SK-N-SH (cell line): ENCODE results near the gene CASD1. TPM values are rescaled to one million over a fixed set of nuclear protein-coding genes. Genes with fewer than 3 reads are reported as not detected.
A peak's percentile ranks its signal among the peaks of the same experiment; 100 is the strongest.

Experiments
- CTCF ChIA-PET: fragments of 300-600, 350-600 bp; formaldehyde crosslinking; extraction: SDS; loops from one replicate; lab custom pipeline; 2021; lab: Yijun Ruan, JAX
- POLR2A ChIA-PET: fragments of 350-600 bp; sonication (Branson Sonifier 250); formaldehyde crosslinking; extraction: SDS; loops from one replicate; lab custom pipeline; 2020; ENCODE audit warnings: antibody characterized with exemption, inconsistent platforms; lab: Yijun Ruan, JAX
- DNase-seq: peaks from one replicate; pipeline ENCODE4 v3.0.0; 2012
- H2AFZ ChIP-seq: fragments of 200-600 bp; sonication (generic); 2 replicates; pipeline ENCODE4 v1.8.1; 2016; ENCODE audit warnings: antibody characterized with exemption, mild to moderate bottlenecking, low read depth
- H3F3A ChIP-seq: fragments of 200-600 bp; sonication (generic); replicated peaks from 2 replicates; pipeline ENCODE3; 2016; ENCODE audit warnings: antibody characterized with exemption, mild to moderate bottlenecking; ENCODE audit not compliant: insufficient read depth
- H3K27ac ChIP-seq, 2 experiments: fragments of 200-500 bp in 1 of 2; fragments of 200-600 bp in 1 of 2; sonication (Bioruptor generic) in 1 of 2; sonication (generic), shearing (Covaris generic) in 1 of 2; 2 replicates each; pipeline versions ENCODE4 v1.5.1 to v1.6.1; 2014 to 2016; ENCODE audit warnings: low read depth in 2 of 2, inconsistent platforms in 1 of 2, low read length in 1 of 2, mild to moderate bottlenecking in 1 of 2, mixed read lengths in 1 of 2
- H3K27me3 ChIP-seq: fragments of 200-600 bp; sonication (generic), shearing (Covaris generic); 2 replicates; pipeline ENCODE4 v1.6.1; 2016; ENCODE audit warnings: mixed run types; ENCODE audit not compliant: insufficient read depth
- H3K36me3 ChIP-seq, 2 experiments: fragments of 200-500 bp in 1 of 2; fragments of 200-600 bp in 1 of 2; sonication (Bioruptor generic) in 1 of 2; sonication (generic) in 1 of 2; replicated peaks in 1 of 2; 2 replicates each; pipeline versions ENCODE3 to v1.5.1; 2014 to 2016; ENCODE audit warnings: low read length in 1 of 2, mild to moderate bottlenecking in 1 of 2; ENCODE audit not compliant: insufficient read depth in 2 of 2, control insufficient read depth in 1 of 2
- H3K4me1 ChIP-seq, 2 experiments: fragments of 200-500 bp in 1 of 2; fragments of 200-600 bp in 1 of 2; sonication (Bioruptor generic) in 1 of 2; sonication (generic), shearing (Covaris generic) in 1 of 2; 2 replicates each; pipeline versions ENCODE4 v1.5.1 to v1.6.1; 2014 to 2016; ENCODE audit warnings: low read depth in 1 of 2, low read length in 1 of 2, mixed run types in 1 of 2; ENCODE audit not compliant: insufficient read depth in 2 of 2, control insufficient read depth in 1 of 2
- H3K4me2 ChIP-seq: fragments of 200-600 bp; sonication (generic), shearing (Covaris generic); 2 replicates; pipeline ENCODE4 v1.6.1; 2017; ENCODE audit warnings: mixed run types
- H3K4me3 ChIP-seq, 2 experiments: fragments of 200-500 bp in 1 of 2; fragments of 200-600 bp in 1 of 2; sonication (Bioruptor generic) in 1 of 2; sonication (generic), shearing (Covaris generic) in 1 of 2; 2 replicates each; pipeline versions ENCODE4 v1.5.1 to v1.8.1; 2014 to 2016; ENCODE audit warnings: low read depth in 2 of 2, inconsistent platforms in 1 of 2, low read length in 1 of 2, mild to moderate bottlenecking in 1 of 2, mixed read lengths in 1 of 2, moderate library complexity in 1 of 2
- H3K79me2 ChIP-seq: fragments of 200-600 bp; sonication (generic); 2 replicates; pipeline ENCODE4 v1.8.1; 2017; ENCODE audit warnings: mild to moderate bottlenecking; ENCODE audit not compliant: insufficient read depth
- H3K9ac ChIP-seq: fragments of 200-600 bp; sonication (generic); 2 replicates; pipeline ENCODE4 v1.6.1; 2017; ENCODE audit warnings: mixed run types
- H3K9me2 ChIP-seq: fragments of 200-600 bp; sonication (generic); 2 replicates; pipeline ENCODE4 v1.6.1; 2017; ENCODE audit warnings: mixed run types
- H3K9me3 ChIP-seq: fragments of 200-600 bp; sonication (generic); 2 replicates; pipeline ENCODE4 v1.6.1; 2017; ENCODE audit warnings: mixed run types, mild to moderate bottlenecking, moderate library complexity
- H4K20me1 ChIP-seq: fragments of 200-600 bp; sonication (generic); 2 replicates; pipeline ENCODE4 v1.6.1; 2017; ENCODE audit warnings: mild to moderate bottlenecking, mixed run types; ENCODE audit not compliant: insufficient read depth
- FOSL2 ChIP-seq: IDR thresholded peaks from 2 replicates; pipeline ENCODE4 v1.4.0; 2012; ENCODE audit warnings: low read depth, mild to moderate bottlenecking, moderate library complexity, borderline replicate concordance
- FOXM1 ChIP-seq: IDR thresholded peaks from 2 replicates; pipeline ENCODE4 v1.4.0; 2012; ENCODE audit warnings: low read depth, mild to moderate bottlenecking
- GABPA ChIP-seq: IDR thresholded peaks from 2 replicates; pipeline ENCODE4 v1.4.0; 2012; ENCODE audit warnings: low read depth, mild to moderate bottlenecking
- MAX ChIP-seq: IDR thresholded peaks from 2 replicates; pipeline ENCODE4 v1.4.0; 2012; ENCODE audit warnings: low read depth
- MEF2A ChIP-seq: IDR thresholded peaks from 2 replicates; pipeline ENCODE4 v1.4.0; 2012; ENCODE audit warnings: low read depth, borderline replicate concordance
- MXI1 ChIP-seq: IDR thresholded peaks from 2 replicates; pipeline ENCODE4 v1.6.1; 2012; ENCODE audit warnings: mild to moderate bottlenecking, low read depth, low read length, improper control_type of control experiment
- NFIC ChIP-seq: IDR thresholded peaks from 2 replicates; pipeline ENCODE4 v1.4.0; 2012; ENCODE audit warnings: borderline replicate concordance
- PBX3 ChIP-seq: IDR thresholded peaks from 2 replicates; pipeline ENCODE4; 2012
- RCOR1 ChIP-seq: fragments of 150-350 bp; IDR thresholded peaks from 2 replicates; pipeline ENCODE4 v1.6.1; 2017; ENCODE audit warnings: antibody characterized with exemption, low read length
- RXRA ChIP-seq: IDR thresholded peaks from 2 replicates; pipeline ENCODE4 v1.4.0; 2012; ENCODE audit warnings: low read depth, mild to moderate bottlenecking, borderline replicate concordance
- TAF1 ChIP-seq: IDR thresholded peaks from 2 replicates; pipeline ENCODE4 v1.6.1; 2012; ENCODE audit warnings: low read depth, mild to moderate bottlenecking, low read length, moderate library complexity, borderline replicate concordance
- TCF12 ChIP-seq: IDR thresholded peaks from 2 replicates; pipeline ENCODE4 v1.4.0; 2012
- WGBS: methylation state at CpG from one replicate; pipeline ENCODE4 v1.1.6; 2017; ENCODE audit warnings: low lambda C conversion rate; 5-methylcytosine and 5-hydroxymethylcytosine counted together
- polyA plus RNA-seq, 3 experiments: library from polyadenylated mRNA; depleted of rRNA; stranded (reverse); fragments of >200 nt; gene quantifications; 2 replicates each; pipeline ENCODE4 v1.2.3, GENCODE V29; 2012

The CASD1 gene
- polyA plus RNA-seq, 1 of the 3 experiments (the other 2 are of a cell fraction), result 8.5 TPM

- H3K9me3 ChIP-seq, result no peaks in the 10 kb centered on the region
- H3K4me2 ChIP-seq, result no peak overlapping the region
- CTCF ChIA-PET, result interaction anchor here (0.8 to 1.8 kb wide), 3 partner anchors 11 to 876 kb away, joined by 3 to 5 read pairs (median 3); no protein-coding TSS in a partner anchor
- no peak overlapping the region for H3K4me3 ChIP-seq
- no peak overlapping the region for H2AFZ ChIP-seq
- DNase-seq, result peak; percentile 21
- H3K9me2 ChIP-seq, result no peaks in the 10 kb centered on the region
- POLR2A ChIA-PET, result no interaction called here
- H3K79me2 ChIP-seq, result no peaks in the 10 kb centered on the region
- H3F3A ChIP-seq, result no peaks in the 10 kb centered on the region
- no peaks in the 10 kb centered on the region for H3K36me3 ChIP-seq
- no peaks in the 10 kb centered on the region for H3K27me3 ChIP-seq
- H4K20me1 ChIP-seq, result no peaks in the 10 kb centered on the region
- no peak for TF ChIP-seq RXRA
- no peak for TF ChIP-seq MEF2A
- TF ChIP-seq TAF1, result no peak
- no peak for TF ChIP-seq TCF12
- H3K27ac ChIP-seq, result no peak overlapping the region
- no peak overlapping the region for H3K9ac ChIP-seq
- no peaks in the 10 kb centered on the region; a peak in 1 of 4 replicates for H3K4me1 ChIP-seq
- 25% methylated on average over 2 of the region's 2 CpGs for WGBS
These were observed 11.5 kb upstream of the CASD1 start for GRCh38 chr7:94497874-94498670.

GRCh38 chr7:94498918-94499317 is 10.7 kb upstream of the CASD1 start:
- no peak overlapping the region for H2AFZ ChIP-seq

More at GRCh38 chr7:94498918-94499317, 10.7 kb upstream of the CASD1 start:
- Histone ChIP-seq H3K27me3 (no peaks in the 10 kb centered on the region), H3K9me3 (no peaks in the 10 kb centered on the region), H3K79me2 (no peaks in the 10 kb centered on the region), H3F3A (no peaks in the 10 kb centered on the region), H3K36me3 (no peaks in the 10 kb centered on the region), H3K9me2 (no peaks in the 10 kb centered on the region), H3K4me1 (no peaks in the 10 kb centered on the region; a peak in 1 of 4 replicates), H3K4me2 (no peak overlapping the region), H3K9ac (no peak overlapping the region), H3K27ac (no peak overlapping the region), H3K4me3 (no peak overlapping the region), H4K20me1 (no peaks in the 10 kb centered on the region)
- no peak for DNase-seq
- WGBS, result 80% methylated on average over 2 of the region's 2 CpGs
- TF ChIP-seq MEF2A (no peak), RCOR1 (no peak), GABPA (no peak), FOSL2 (no peak), RXRA (no peak), MXI1 (no peak), NFIC (no peak), MAX (no peak), PBX3 (no peak), FOXM1 (no peak)
- CTCF ChIA-PET, result interaction anchor here (0.8 to 1.8 kb wide), 3 partner anchors 12 to 877 kb away, joined by 3 to 5 read pairs (median 3); no protein-coding TSS in a partner anchor
- POLR2A ChIA-PET, result no interaction called here
